T follicular helper cell (primary cell): ENCODE results near the gene SEPTIN14.
"Not testable (repeated sequence)": the region's sequence is repeated elsewhere in the genome, so short reads cannot be mapped to it uniquely, and the experiment has no call there.

Experiments used
- DNase-seq: peaks from one replicate; pipeline ENCODE4 v3.0.0-alpha.2; 2020; ENCODE audit warnings: low read depth
- total RNA-seq, 2 experiments: gene quantifications; one replicate each; lab custom pipeline; 2026; lab: John Stamatoyannopoulos, UW

SEPTIN14 gene
- 0 reads per million in 2 experiments for total RNA-seq

GRCh38 chr7:55862652-55863051 is at the start of gene SEPTIN14:
Gene SEPTIN14, minus strand, starts transcription at chr7:55862752. Its CDS starts 756 bp downstream, at chr7:55861996.
- DNase-seq: not testable (repeated sequence)

GRCh38 chr7:55903985-55904759 is 41.6 kb upstream of the SEPTIN14 start:
- DNase-seq: no peak

GRCh38 chr7:55901059-55901458 is 38.5 kb upstream of the SEPTIN14 start:
- not testable (repeated sequence) for DNase-seq

- DNase-seq: no peak
Observed at GRCh38 chr7:55898287-55898686, 35.7 kb upstream of the SEPTIN14 start.

- DNase-seq: no peak
Observed at GRCh38 chr7:55895021-55895420, 32.5 kb upstream of the SEPTIN14 start.

GRCh38 chr7:55893940-55894339 is 31.4 kb upstream of the SEPTIN14 start:
- DNase-seq: no peak

- not testable (repeated sequence) for DNase-seq
Observed at GRCh38 chr7:55888378-55888777, 25.8 kb upstream of the SEPTIN14 start.

- no peak for DNase-seq
Observed at GRCh38 chr7:55887821-55888247, 25.3 kb upstream of the SEPTIN14 start.

GRCh38 chr7:55884321-55884720 is 21.8 kb upstream of the SEPTIN14 start:
- no peak for DNase-seq

GRCh38 chr7:55878691-55879090 is 16.1 kb upstream of the SEPTIN14 start:
- DNase-seq: no peak

- DNase-seq: no peak
Observed at GRCh38 chr7:55877308-55877707, 14.8 kb upstream of the SEPTIN14 start.

- DNase-seq: no peak
Observed at GRCh38 chr7:55873765-55874164, 11.2 kb upstream of the SEPTIN14 start.

GRCh38 chr7:55871932-55872485 is 9.5 kb upstream of the SEPTIN14 start:
- no peak for DNase-seq

- not testable (repeated sequence) for DNase-seq
Observed at GRCh38 chr7:55868989-55869388, 6.4 kb upstream of the SEPTIN14 start.

GRCh38 chr7:55845164-55845563 is 17.4 kb downstream of the SEPTIN14 start:
- DNase-seq: not testable (repeated sequence)

GRCh38 chr7:55838595-55838994 is 24.0 kb downstream of the SEPTIN14 start:
- DNase-seq: no peak

- DNase-seq: no peak
Observed at GRCh38 chr7:55827577-55827976, 35.0 kb downstream of the SEPTIN14 start.

- no peak for DNase-seq
Observed at GRCh38 chr7:55818686-55819085, 43.9 kb downstream of the SEPTIN14 start.

GRCh38 chr7:55797260-55797659 is 65.3 kb downstream of the SEPTIN14 start:
- not testable (repeated sequence) for DNase-seq

GRCh38 chr7:55794527-55794926 is 68.0 kb downstream of the SEPTIN14 start:
- no peak for DNase-seq

GRCh38 chr7:55792048-55792447 is 70.5 kb downstream of the SEPTIN14 start:
- DNase-seq: no peak

GRCh38 chr7:55787796-55788195 is 74.8 kb downstream of the SEPTIN14 start:
- DNase-seq: no peak

- no peak for DNase-seq
Observed at GRCh38 chr7:55786901-55787300, 75.7 kb downstream of the SEPTIN14 start.
